ENCODE measurements around the gene EIF4B. TPM values are rescaled to one million over a fixed set of nuclear protein-coding genes. Genes with fewer than 3 reads are reported as not detected.

The EIF4B gene
- total and polyA plus RNA-seq, 2 of the 8 experiments (the other 6 are each of a cell fraction or from before 2014, with no cell fraction given), result 269 to 816 TPM

- TF ChIP-seq CHD7 (IDR thresholded peaks at IDR 0.05; ENCODE audit: insufficient replicate concordance, low read length) (no peak), PHF8 (conservative IDR thresholded peaks at IDR 0.05; ENCODE audit: low read depth, low read length) (no peak), SUZ12 (IDR thresholded peaks at IDR 0.05; ENCODE audit: low read length) (no peak), SIX5 (IDR thresholded peaks at IDR 0.05; ENCODE audit: low read depth, low read length) (no peak)
Observed at GRCh38 chr12:52988898-52989297, 17.4 kb upstream of the EIF4B start (continued).
